ENCODE data around the gene VKORC1.
"Not testable (repeated sequence)": the region's sequence is repeated elsewhere in the genome, so short reads cannot be mapped to it uniquely, and the experiment has no call there.

VKORC1 gene

GRCh38 chr16:31109622-31110021, 15.0 kb upstream of the VKORC1 start:
- DNase-seq (ENCODE audit: extremely low spot score) = no peak
- ChIA-PET CTCF (no interaction called here), POLR2A (no interaction called here)
- TF ChIP-seq FOXK2 (IDR thresholded peaks at IDR 0.05) (no peak), CTBP1 (IDR thresholded peaks at IDR 0.05; ENCODE audit: borderline replicate concordance) (no peak), ZNF384 (IDR thresholded peaks at IDR 0.05) (no peak), HDGF (IDR thresholded peaks at IDR 0.05; ENCODE audit: borderline replicate concordance) (no peak), BHLHE40 (IDR thresholded peaks at IDR 0.05; ENCODE audit: borderline replicate concordance) (no peak), ELF4 (IDR thresholded peaks at IDR 0.05) (no peak), SUZ12 (IDR thresholded peaks at IDR 0.05) (no peak), SP1 (IDR thresholded peaks at IDR 0.05) (no peak), TARDBP (IDR thresholded peaks at IDR 0.05) (no peak), FOXA1 (IDR thresholded peaks at IDR 0.05) (no peak), PKNOX1 (IDR thresholded peaks at IDR 0.05) (no peak), ARNT (IDR thresholded peaks at IDR 0.05) (no peak)

GRCh38 chr16:31108794-31109558, 14.4 kb upstream of the VKORC1 start:
- no peak for DNase-seq (ENCODE audit: extremely low spot score)
- CTCF ChIA-PET = no interaction called here
- POLR2A ChIA-PET = interaction anchor here (2.0 kb wide), 1 partner anchor 9 kb away, joined by 12 read pairs; the partner anchor contains the start of gene KAT8
- no peak for TF ChIP-seq L3MBTL2 (conservative IDR thresholded peaks at IDR 0.05)
- TF ChIP-seq SUZ12 (IDR thresholded peaks at IDR 0.05) = no peak
- TF ChIP-seq ELF4 (IDR thresholded peaks at IDR 0.05) = no peak
- TF ChIP-seq FOXM1 (IDR thresholded peaks at IDR 0.05; ENCODE audit: borderline replicate concordance) = no peak
- no peak for TF ChIP-seq FOXA1 (IDR thresholded peaks at IDR 0.05)
- TF ChIP-seq SP1 (IDR thresholded peaks at IDR 0.05) = no peak
- TF ChIP-seq NFRKB (IDR thresholded peaks at IDR 0.05) = no peak
- TF ChIP-seq FOXK2 (IDR thresholded peaks at IDR 0.05) = no peak
- TF ChIP-seq PKNOX1 (IDR thresholded peaks at IDR 0.05) = no peak
- TF ChIP-seq HDGF (IDR thresholded peaks at IDR 0.05; ENCODE audit: borderline replicate concordance) = no peak
- TF ChIP-seq ZNF384 (IDR thresholded peaks at IDR 0.05) = no peak
- TF ChIP-seq CTBP1 (IDR thresholded peaks at IDR 0.05; ENCODE audit: borderline replicate concordance) = no peak
- TF ChIP-seq ARNT (IDR thresholded peaks at IDR 0.05) = no peak

GRCh38 chr16:31108035-31108793, 13.6 kb upstream of the VKORC1 start, which contains the start of gene BCKDK:
TSS of gene BCKDK (plus strand) at chr16:31108386. CDS start at chr16:31109224, 838 bp downstream.
- POLR2A ChIA-PET = interaction anchor here (2.0 kb wide), 1 partner anchor 9 kb away, joined by 12 read pairs; the partner anchor contains the start of gene KAT8
- no peak for TF ChIP-seq ZNF384 (IDR thresholded peaks at IDR 0.05)
- CTCF ChIA-PET = no interaction called here
- DNase-seq (ENCODE audit: extremely low spot score) = peak; percentile 76

DNA sequence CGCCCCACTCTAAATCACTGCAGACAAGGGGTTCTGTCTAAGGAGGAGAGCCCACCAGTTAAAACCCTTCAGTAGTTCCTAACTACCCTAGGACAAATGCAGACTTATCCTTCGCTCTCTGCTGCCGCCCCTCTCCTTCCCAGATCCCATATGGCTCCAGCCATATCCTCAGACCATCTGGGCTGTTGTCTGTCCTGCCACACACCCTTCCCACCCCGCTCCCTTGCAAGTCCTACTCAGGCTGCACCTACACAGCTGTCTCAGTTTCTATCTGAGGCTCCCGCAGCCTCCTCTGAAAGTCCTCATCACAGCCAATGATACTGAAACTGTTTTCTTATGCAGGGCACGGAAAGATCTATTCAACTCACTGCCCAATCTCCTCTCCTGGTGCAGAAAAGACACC, 12.9 kb upstream of the VKORC1 start:
- CTCF ChIA-PET = no interaction called here
- TF ChIP-seq SUZ12 (IDR thresholded peaks at IDR 0.05) = no peak
- no peak for TF ChIP-seq PKNOX1 (IDR thresholded peaks at IDR 0.05)
- TF ChIP-seq FOXA1 (IDR thresholded peaks at IDR 0.05) = no peak
- no peak for TF ChIP-seq ZNF384 (IDR thresholded peaks at IDR 0.05)
- no peak for TF ChIP-seq ELF4 (IDR thresholded peaks at IDR 0.05)
- TF ChIP-seq NFRKB (IDR thresholded peaks at IDR 0.05) = no peak
- no peak for TF ChIP-seq BHLHE40 (IDR thresholded peaks at IDR 0.05; ENCODE audit: borderline replicate concordance)
- TF ChIP-seq CTBP1 (IDR thresholded peaks at IDR 0.05; ENCODE audit: borderline replicate concordance) = no peak
- no peak for DNase-seq (ENCODE audit: extremely low spot score)
- POLR2A ChIA-PET = interaction anchor here (2.0 kb wide), 1 partner anchor 10 kb away, joined by 12 read pairs; the partner anchor contains the start of gene KAT8

DNA sequence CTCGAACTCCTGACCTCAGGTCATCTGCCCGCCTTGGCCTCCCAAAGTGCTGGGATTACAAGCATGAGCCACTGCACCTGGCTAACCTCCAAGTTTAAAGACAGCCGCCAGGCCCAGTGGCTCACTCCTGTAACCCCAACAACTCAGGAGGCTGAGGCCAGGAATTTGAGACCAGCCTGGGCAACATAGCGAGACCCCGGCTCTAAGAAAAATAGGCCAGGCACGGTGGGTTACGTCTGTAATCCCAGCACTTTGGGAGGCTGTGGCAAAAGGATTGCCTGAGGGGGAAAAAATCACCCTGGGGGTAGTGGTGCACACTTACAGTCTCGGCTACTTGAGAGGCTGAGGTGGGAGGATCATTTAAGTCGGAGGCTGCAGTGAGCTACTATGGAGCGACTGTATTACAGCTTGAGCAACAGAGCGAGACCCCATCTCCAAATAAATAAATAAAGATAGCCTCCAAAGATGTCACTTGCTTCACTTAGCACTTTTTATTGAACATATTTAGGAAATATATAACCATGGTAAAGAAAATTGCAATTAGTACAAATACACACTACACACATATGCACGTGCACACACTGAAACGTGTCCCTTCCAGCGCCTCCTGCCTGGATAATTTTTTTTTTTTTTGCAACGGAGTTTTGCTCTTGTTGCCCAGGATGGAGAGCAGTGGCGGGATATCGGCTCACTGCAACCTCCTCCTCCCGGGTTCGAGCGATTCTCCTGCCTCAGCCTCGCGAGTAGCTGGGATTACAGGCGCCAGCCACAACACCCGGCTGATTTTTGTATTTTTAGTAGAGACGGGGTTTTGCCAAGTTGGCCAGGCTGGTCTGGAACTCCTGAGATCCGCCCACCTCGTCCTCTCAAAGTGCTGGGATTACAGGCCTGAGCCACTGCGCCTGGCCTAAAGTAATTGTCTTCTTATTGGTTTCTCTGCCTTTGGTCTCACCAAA, 12.2 kb upstream of the VKORC1 start:
- ChIA-PET CTCF (no interaction called here), POLR2A (interaction anchor here (1.0 kb wide), 1 partner anchor 11 kb away, joined by 4 read pairs; the partner anchor contains the start of gene KAT8)
- TF ChIP-seq SP1 (IDR thresholded peaks at IDR 0.05) (no peak), ARNT (IDR thresholded peaks at IDR 0.05) (no peak)
- DNase-seq (ENCODE audit: extremely low spot score) = no peak

DNA sequence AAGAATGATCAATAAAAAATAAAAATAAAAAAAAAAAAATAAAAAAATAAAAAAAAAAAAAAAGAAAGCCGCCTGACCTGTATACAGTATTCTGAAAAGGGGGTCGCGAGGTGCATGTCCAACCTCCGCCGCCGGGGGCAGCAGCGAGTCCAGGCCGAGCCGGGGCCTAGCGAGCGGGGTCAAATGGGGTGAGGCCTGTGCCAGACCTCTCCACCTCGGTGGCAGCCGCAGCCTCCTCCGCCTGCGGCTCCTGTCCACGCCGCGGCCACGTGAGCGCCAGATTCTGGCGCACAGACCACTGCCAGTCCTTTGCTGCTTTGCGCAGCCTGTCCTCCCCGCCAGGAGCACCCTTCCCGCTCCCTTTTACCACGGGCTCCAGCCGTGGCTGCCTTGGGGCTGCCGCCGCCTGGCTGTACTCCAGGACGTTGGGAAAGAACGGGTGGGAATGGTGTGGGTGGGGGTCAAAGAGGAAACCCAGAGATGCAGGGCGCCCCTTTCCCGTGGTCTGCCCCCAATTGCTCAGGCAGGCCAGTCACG, 11.1 kb upstream of the VKORC1 start:
- DNase-seq (ENCODE audit: extremely low spot score) = peak; percentile 79
- ChIA-PET CTCF (no interaction called here), POLR2A (no interaction called here)
- no peak for TF ChIP-seq FOXM1 (IDR thresholded peaks at IDR 0.05; ENCODE audit: borderline replicate concordance)
- no peak for TF ChIP-seq SUZ12 (IDR thresholded peaks at IDR 0.05)
- TF ChIP-seq L3MBTL2 (conservative IDR thresholded peaks at IDR 0.05) = peak; percentile 58
- peak; percentile 84 for TF ChIP-seq ZNF384 (IDR thresholded peaks at IDR 0.05)
- no peak for TF ChIP-seq ELF4 (IDR thresholded peaks at IDR 0.05)

DNA sequence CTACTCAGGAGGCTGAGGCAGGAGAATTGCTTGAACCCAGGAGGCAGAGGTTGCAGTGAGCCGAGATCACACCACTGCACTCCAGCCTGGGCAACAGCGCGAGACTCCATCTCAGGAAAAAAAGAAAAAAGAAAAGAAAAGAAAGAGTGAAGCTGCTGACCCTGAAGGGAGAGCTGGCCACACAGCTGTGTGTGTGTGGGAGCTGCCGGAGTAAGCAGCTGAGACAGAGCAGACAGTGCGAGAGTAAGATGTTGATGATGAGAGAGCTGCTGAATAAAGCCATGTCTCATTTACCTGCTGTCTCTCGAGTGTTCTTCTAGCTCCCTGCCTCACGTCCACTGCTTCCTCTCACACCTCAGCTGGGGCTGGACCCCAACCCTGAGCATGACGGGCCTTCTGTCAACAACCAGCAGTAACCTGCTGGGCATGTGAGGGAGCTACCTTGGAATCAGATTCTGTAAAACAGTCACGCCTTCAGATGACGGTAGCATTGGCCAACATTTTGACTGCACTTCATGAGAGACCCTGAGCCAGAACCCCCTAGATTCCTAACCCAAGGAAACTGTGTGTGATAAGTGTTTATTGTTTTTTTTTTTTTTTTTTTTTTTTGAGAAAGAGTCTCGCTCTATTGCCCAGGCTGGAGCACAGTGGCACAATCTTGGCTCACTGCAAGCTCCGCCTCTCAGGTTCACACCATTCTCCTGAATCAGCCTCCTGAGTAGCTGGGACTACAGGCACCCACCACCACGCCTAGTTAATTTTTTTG, 6.5 kb upstream of the VKORC1 start:
- DNase-seq (ENCODE audit: extremely low spot score) = not testable (repeated sequence)
- POLR2A ChIA-PET = interaction anchor here (1.0 to 2.9 kb wide), 3 partner anchors 10 to 79 kb away, joined by 4 to 13 read pairs (median 6); partner anchors contain the start of genes FUS and KAT8
- CTCF ChIA-PET = interaction anchor here (1.0 kb wide), 1 partner anchor 41 kb away, joined by 6 read pairs; no protein-coding TSS in a partner anchor
